AG08396 (cell line): ENCODE measurements around the gene ZBTB11.
"Not testable (repeated sequence)": the region's sequence is repeated elsewhere in the genome, so short reads cannot be mapped to it uniquely, and the experiment has no call there.

Source experiments
- DNase-seq: peaks from one replicate; pipeline ENCODE4 v3.0.0; 2012; ENCODE audit warnings: low spot score, mixed read lengths

ZBTB11 gene

GRCh38 chr3:101676765-101677435, at the start of gene ZBTB11:
Gene ZBTB11 (minus strand): TSS chr3:101677132. CDS start chr3:101676914, 218 bp downstream.
- DNase-seq: peak; percentile 96

DNA sequence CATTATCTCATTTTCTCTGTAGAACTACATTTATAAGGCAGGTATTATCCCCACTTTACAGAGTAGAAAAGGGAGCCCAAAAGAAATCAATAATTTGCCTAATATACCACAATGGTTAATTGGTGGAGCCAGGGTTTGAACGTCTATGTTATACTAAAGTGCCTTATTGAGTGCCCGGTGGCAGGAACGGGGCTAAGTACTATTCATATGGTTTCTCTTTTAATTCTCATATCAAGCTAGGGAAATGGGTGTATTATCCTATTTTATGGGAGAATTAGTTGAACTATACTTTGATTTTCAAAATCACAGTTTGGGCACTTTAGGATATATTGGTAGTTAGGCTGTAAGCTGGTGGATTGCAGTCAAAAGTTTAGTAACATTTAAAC, 49.0 kb upstream of the ZBTB11 start:
- no peak for DNase-seq

DNA sequence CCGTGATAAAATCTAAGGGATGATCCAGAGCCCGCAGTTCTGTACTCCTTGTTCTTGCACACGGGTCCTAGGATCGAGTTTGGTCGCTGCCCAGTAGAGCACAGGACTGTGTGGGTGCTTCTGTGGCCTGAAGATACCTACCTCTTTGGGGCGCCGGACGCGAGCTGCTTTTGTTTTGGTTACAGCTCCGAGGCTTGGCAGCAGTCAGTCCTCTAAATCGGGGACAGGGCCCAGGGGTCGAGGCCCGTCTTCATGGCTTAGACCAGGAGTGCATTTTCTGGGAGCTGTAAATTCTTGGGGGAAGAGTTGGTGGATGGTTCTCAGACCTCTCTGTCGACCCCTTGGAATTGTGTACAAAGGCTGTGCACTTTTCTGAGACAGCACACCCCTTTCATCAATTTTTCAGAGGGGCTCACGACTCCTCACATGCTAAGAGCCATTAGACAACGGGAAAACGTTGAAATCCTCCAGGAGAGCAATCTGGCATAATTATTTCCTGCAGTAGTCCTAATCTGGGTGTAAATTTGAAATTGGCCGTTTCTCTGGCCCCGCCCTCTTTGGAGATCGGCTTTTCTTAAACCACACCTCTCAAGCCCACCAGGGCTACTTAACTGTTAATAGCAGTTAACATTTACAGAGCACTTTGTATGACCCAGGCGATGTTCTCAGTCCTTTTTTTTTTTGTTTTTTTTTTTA, 48.4 kb upstream of the ZBTB11 start:
- DNase-seq: peak; percentile 9

DNA sequence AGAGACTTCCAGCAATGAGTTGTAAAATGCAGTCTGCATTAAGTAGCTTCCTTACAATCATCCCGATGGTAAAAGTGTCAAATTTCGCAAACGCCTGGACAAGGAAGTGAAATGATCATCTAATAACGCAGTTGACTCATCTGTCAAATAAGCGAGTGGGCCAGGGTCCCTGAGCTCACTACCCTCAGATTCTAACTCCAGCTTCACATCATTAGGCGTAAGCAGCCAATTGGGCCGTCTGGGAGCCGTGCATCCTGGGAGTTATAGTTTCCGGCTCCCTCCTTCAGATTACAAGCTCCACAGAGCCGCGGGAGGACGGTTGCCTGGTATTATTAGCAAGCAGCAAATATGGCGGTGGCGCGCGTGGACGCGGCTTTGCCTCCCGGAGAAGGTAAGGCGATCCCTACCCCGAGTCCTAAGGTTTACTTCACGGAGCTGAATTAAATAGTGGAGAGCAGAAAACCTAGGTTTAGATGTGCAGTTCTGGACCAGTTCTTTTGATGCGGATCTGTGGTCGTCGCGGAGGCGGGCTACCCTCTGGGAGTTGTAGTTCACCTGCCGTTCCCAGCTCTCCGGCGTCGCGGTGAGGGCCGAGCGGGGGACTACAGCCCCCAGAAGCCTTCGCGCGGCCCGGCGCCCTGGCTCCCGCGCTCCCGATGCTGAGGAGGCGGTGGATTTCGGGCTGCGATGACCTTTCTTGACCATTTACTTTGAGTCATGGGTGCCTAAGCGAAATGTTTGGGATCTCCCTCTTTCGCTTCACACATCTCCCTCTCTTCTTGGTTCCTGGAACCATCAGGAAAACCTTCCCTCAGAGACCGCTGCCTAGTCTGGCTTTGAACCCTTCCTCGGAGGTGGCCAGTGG, 47.6 kb upstream of the ZBTB11 start, which contains the start of gene CEP97:
Gene CEP97, plus strand, starts transcription at position 286 of the 865 bp plus-strand sequence. Its CDS starts 63 bp downstream, at position 349.
- peak; percentile 90 for DNase-seq

DNA sequence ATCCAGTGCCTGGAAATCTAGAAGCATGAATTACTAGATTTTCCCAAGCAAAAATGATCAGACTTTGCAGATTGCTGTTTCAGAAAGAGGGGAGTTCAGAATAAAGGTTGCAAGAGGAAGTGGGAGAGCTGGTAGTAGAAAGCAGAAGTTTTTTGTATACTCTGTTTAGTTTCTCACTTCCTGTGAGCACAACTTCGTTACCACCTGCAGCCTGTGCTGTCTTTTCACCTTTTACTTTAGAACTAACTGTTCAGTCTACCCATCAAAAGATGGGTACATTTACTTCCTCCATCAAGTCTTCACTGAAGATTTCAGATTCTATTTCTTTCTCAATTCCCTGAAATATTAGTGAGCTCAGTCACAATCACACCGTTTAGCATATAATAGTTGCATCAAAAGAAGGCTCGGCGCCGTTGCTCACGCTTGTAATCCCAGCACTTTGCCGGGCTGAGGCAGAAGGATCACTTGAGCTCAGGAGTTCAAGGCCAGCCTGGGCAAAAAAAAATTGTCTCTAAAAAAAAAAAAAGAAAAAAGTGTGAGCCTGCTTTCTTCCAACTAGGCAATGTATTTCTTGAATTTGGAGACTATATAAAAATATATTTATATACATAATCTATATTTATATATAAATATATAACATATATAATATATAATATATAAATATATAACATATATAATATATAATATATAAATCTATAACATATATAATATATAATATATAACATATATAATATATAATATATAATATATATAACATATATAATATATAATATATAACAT, 45.7 kb upstream of the ZBTB11 start:
- no peak for DNase-seq

DNA sequence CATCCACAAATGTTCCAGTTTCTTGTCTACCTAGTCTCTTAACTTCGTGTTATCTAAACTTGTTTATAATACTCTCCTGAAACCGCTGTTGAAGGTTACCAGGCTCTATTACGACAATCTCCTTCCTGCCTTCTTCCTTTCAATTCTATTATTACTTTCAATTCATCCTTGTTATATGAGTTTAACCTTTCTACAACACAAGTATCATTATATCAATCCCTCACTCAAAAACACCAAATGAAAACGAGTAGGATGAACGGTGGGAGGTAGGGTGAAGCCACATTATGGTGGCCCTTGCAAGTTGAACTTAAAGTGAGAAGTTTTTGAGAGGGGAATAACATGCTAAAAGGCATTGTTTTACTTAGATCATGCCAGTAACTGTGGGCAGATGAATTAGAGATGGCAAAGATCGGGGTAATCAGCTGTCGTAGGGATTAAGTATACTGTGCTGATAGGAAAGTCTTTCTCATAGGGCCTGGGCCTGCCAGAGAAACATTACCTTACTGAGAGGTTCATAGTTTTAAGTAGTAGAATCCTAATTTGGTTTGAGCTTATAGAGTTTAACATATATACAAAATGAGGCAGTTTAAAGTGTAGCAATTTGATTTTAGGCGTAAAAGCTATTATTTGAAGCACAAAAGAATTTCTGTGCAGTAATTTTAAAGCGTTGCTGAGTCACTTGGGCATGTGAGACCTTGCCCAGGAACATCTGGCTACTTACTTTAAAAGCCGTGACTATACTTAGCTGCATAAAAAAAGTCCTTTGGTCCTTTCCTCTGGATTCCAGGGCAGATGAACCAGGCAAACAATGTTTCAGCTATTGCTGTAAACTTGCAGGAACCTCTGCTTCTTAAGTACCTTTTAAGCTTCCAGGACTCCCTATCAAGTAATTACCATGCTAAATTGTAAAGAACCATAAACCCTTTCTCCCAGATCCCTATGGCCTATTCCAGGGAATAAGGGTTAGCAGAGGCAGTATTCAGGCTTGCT, 44.2 kb upstream of the ZBTB11 start:
- DNase-seq: no peak

GRCh38 chr3:101719604-101720185, 42.8 kb upstream of the ZBTB11 start:
- no peak for DNase-seq

GRCh38 chr3:101718455-101718854, 41.5 kb upstream of the ZBTB11 start:
- no peak for DNase-seq

DNA sequence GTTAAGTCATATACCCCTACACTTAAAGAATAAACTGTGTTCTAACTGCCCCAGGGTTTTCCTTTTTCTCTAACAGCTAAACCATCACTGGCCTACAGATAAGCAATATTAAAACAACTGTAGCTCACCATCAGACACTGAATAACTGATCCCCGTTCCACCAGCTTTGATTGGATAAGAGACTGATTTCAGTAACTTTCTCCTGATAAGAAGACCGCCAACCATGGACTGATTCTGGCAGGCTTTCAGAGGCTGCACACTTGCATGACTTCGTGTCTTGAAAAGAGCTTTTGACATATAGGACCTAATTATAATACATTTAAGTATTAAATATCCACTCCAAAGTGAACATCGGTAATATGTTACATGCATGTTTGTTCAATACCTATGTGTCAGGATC, 32.2 kb upstream of the ZBTB11 start:
- no peak for DNase-seq

GRCh38 chr3:101704639-101705038, 27.7 kb upstream of the ZBTB11 start:
- not testable (repeated sequence) for DNase-seq

DNA sequence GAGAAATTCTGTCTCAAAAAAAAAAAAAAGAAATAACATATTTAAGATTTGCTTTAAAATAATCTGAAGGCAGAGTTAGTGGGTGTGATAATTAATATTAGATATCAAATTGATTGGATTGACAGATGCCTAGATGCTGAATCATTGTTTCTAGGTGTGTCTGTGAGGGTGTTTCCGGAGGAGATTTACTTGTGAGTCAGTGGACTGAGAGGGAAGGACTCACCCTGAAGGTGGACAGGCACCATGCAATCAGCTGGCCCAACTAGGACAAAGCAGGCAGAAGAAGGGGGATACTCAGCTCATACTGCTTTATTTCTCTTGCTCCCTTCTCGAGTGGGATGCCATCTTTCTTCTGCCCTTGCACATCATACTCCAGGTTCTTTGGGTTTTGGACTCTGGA, 26.2 kb upstream of the ZBTB11 start:
- no peak for DNase-seq

GRCh38 chr3:101702726-101703125, 25.8 kb upstream of the ZBTB11 start:
- DNase-seq: no peak

- DNase-seq: no peak
Measured at GRCh38 chr3:101701696-101702634, 25.0 kb upstream of the ZBTB11 start.

DNA sequence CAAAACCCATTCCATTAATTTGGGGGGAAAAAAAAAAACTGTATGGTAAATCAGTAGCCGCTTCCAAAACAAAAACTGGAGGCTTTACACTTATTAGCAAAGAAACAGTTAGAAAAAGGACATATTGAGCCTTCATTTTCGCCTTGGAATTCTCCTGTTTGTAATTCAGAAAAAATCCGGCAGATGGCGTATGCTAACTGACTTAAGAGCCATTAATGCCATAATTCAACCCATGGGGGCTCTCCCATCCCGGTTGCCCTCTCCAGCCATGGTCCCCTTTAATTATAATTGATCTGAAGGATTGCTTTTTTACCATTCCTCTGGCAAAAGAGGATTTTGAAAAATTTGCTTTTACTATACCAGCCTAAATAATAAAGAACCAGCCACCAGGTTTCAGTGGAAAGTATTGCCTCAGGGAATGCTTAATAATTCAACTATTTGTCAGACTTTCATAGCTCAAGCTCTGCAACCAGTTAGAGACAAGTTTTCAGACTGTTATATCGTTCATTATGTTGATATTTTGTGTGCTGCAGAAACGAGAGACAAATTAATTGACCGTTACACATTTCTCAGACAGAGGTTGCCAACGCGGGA, 18.9 kb upstream of the ZBTB11 start:
- no peak for DNase-seq

DNA sequence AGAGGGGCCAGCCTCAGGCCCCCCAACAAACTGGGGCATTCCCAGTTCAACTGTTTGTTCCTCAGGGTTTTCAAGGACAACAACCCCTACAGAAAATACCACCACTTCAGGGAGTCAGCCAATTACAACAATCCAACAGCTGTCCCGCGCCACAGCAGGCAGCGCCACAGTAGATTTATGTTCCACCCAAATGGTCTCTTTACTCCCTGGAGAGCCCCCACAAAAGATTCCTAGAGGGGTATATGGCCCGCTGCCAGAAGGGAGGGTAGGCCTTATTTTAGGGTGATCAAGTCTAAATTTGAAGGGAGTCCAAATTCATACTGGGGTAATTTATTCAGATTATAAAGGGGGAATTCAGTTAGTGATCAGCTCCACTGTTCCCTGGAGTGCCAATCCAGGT, 17.9 kb upstream of the ZBTB11 start:
- not testable (repeated sequence) for DNase-seq

DNA sequence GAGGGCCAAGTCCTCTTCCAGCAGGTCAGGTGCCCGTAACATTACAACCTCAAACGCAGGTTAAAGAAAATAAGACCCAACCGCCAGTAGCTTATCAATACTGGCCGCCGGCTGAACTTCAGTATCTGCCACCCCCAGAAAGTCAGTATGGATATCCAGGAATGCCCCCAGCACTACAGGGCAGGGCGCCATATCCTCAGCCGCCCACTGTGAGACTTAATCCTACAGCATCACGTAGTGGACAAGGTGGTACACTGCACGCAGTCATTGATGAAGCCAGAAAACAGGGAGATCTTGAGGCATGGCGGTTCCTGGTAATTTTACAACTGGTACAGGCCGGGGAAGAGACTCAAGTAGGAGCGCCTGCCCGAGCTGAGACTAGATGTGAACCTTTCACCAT, 16.6 kb upstream of the ZBTB11 start:
- not testable (repeated sequence) for DNase-seq

- DNase-seq: not testable (repeated sequence)
Measured at GRCh38 chr3:101691685-101692671, 15.0 kb upstream of the ZBTB11 start.
